Activated naive CD4-positive, alpha-beta T cell treated with anti-CD3 and anti-CD28 coated beads for 36 hours (primary cell): ENCODE results near the gene PHF19. TPM values are rescaled to one million over a fixed set of nuclear protein-coding genes. Genes with fewer than 3 reads are reported as not detected.

Experiments
- CTCF ChIA-PET: fragments of 350-600 bp; sonication (Branson Sonifier 250); formaldehyde crosslinking; loops from one replicate; lab custom pipeline; 2021; ENCODE audit warnings: antibody characterized with exemption; lab: Charles Lee
- DNase-seq: peaks from one replicate; pipeline ENCODE4 v3.0.0-alpha.2; 2020
- H3K27ac Mint-ChIP-seq: one replicate; pipeline ENCODE4 v1.8.0; 2021; ENCODE audit warnings: mild to moderate bottlenecking, mixed read lengths
- H3K27me3 Mint-ChIP-seq: one replicate; pipeline ENCODE4 v1.8.0; 2021; ENCODE audit warnings: low read depth, mixed read lengths
- H3K36me3 Mint-ChIP-seq: one replicate; pipeline ENCODE4 v1.8.0; 2021; ENCODE audit warnings: low read depth, mixed read lengths
- H3K4me1 Mint-ChIP-seq: one replicate; pipeline ENCODE4 v1.8.0; 2021; ENCODE audit warnings: low read depth, mixed read lengths
- H3K4me3 Mint-ChIP-seq: one replicate; pipeline ENCODE4 v1.8.0; 2021; ENCODE audit warnings: mild to moderate bottlenecking, moderate library complexity, mixed read lengths
- H3K9me3 Mint-ChIP-seq: one replicate; pipeline ENCODE4 v1.8.0; 2021; ENCODE audit warnings: mixed read lengths
- intact Hi-C: fragments of 100-400 bp; cut with micrococcal nuclease; formaldehyde crosslinking; loops from one replicate; pipeline ENCODE4 v1.15.1; 2023
- total RNA-seq, 2 experiments: library from RNA; stranded (reverse); gene quantifications; one replicate each; pipeline ENCODE4 v1.2.3, GENCODE V29; 2021

Gene PHF19
- total RNA-seq, 2 experiments from 2014 or later: 289 to 295 TPM

GRCh38 chr9:120910643-120911042, 33.7 kb upstream of the PHF19 start:
- intact Hi-C loops: loop anchor here (1.0 kb wide), 5 partner anchors 9 to 64 kb away; partner anchors contain the start of gene TRAF1
- no peaks in the 10 kb centered on the region for H3K27me3 Mint-ChIP-seq
- CTCF ChIA-PET: interaction anchor here (1.0 to 1.4 kb wide), 3 partner anchors 8 to 33 kb away, joined by 3 read pairs; no protein-coding TSS in a partner anchor
- DNase-seq: peak; percentile 70
- H3K36me3 Mint-ChIP-seq: peaks cover 86% of the 10 kb centered on the region
- peaks cover 86% of the 10 kb centered on the region for H3K4me1 Mint-ChIP-seq
- H3K4me3 Mint-ChIP-seq: peak overlapping the region; percentile 25
- H3K9me3 Mint-ChIP-seq: no peaks in the 10 kb centered on the region
- H3K27ac Mint-ChIP-seq: peak overlapping the region; percentile 94

GRCh38 chr9:120909904-120910303, 32.9 kb upstream of the PHF19 start:
- no peaks in the 10 kb centered on the region for H3K9me3 Mint-ChIP-seq
- peaks cover 91% of the 10 kb centered on the region for H3K36me3 Mint-ChIP-seq
- no peaks in the 10 kb centered on the region for H3K27me3 Mint-ChIP-seq
- intact Hi-C loops: loop anchor here (1.0 kb wide), 5 partner anchors 9 to 64 kb away; partner anchors contain the start of gene TRAF1
- peak overlapping the region; percentile 94 for H3K27ac Mint-ChIP-seq
- CTCF ChIA-PET: interaction anchor here (1.3 kb wide), 1 partner anchor 32 kb away, joined by 3 read pairs; no protein-coding TSS in a partner anchor
- no peak overlapping the region for H3K4me3 Mint-ChIP-seq
- DNase-seq: peak; percentile 89
- peaks cover 91% of the 10 kb centered on the region for H3K4me1 Mint-ChIP-seq

- Mint-ChIP-seq H3K27ac (peak overlapping the region; percentile 94), H3K27me3 (no peaks in the 10 kb centered on the region), H3K36me3 (peaks cover 74% of the 10 kb centered on the region), H3K4me1 (peaks cover 89% of the 10 kb centered on the region), H3K9me3 (no peaks in the 10 kb centered on the region), H3K4me3 (peak overlapping the region; percentile 10)
- intact Hi-C loops: loop anchor here (1.0 kb wide), 1 partner anchor 59 kb away; no protein-coding TSS in a partner anchor
- CTCF ChIA-PET: interaction anchor here (0.6 to 3.6 kb wide), 4 partner anchors 12 to 38 kb away, joined by 3 to 14 read pairs (median 4); no protein-coding TSS in a partner anchor
- peak; percentile 65 for DNase-seq
Observed at GRCh38 chr9:120905315-120906164, 28.6 kb upstream of the PHF19 start.

GRCh38 chr9:120904978-120905301, 28.0 kb upstream of the PHF19 start:
- intact Hi-C loops: loop anchor here (1.0 kb wide), 2 partner anchors 12 to 59 kb away; no protein-coding TSS in a partner anchor
- CTCF ChIA-PET: interaction anchor here (0.8 to 3.6 kb wide), 4 partner anchors 12 to 35 kb away, joined by 3 to 14 read pairs (median 4); no protein-coding TSS in a partner anchor
- Mint-ChIP-seq H3K4me3 (no peak overlapping the region), H3K27ac (peak overlapping the region; percentile 94), H3K9me3 (no peaks in the 10 kb centered on the region), H3K4me1 (peaks cover 89% of the 10 kb centered on the region), H3K36me3 (peaks cover 73% of the 10 kb centered on the region), H3K27me3 (no peaks in the 10 kb centered on the region)
- DNase-seq: peak; percentile 35

GRCh38 chr9:120904061-120904977, 27.3 kb upstream of the PHF19 start:
- Mint-ChIP-seq H3K27me3 (no peaks in the 10 kb centered on the region), H3K27ac (peak overlapping the region; percentile 94), H3K9me3 (no peaks in the 10 kb centered on the region), H3K4me1 (peaks cover 88% of the 10 kb centered on the region), H3K4me3 (no peak overlapping the region), H3K36me3 (peaks cover 71% of the 10 kb centered on the region)
- CTCF ChIA-PET: interaction anchor here (0.8 to 3.6 kb wide), 4 partner anchors 11 to 35 kb away, joined by 3 to 14 read pairs (median 4); no protein-coding TSS in a partner anchor
- DNase-seq: peak; percentile 83
- intact Hi-C loops: loop anchor here (1.0 kb wide), 1 partner anchor 11 kb away; no protein-coding TSS in a partner anchor

GRCh38 chr9:120902569-120903535, 25.9 kb upstream of the PHF19 start:
- peak overlapping the region; percentile 13 for H3K4me3 Mint-ChIP-seq
- CTCF ChIA-PET: interaction anchor here (0.6 to 3.6 kb wide), 8 partner anchors 9 to 147 kb away, joined by 3 to 14 read pairs (median 3); no protein-coding TSS in a partner anchor
- DNase-seq: peak; percentile 52

GRCh38 chr9:120901755-120902568, 25.0 kb upstream of the PHF19 start:
- intact Hi-C loops: no loop called here
- DNase-seq: peak; percentile 47
- Mint-ChIP-seq H3K4me1 (peaks cover 90% of the 10 kb centered on the region), H3K27ac (peak overlapping the region; percentile 94), H3K4me3 (peak overlapping the region; percentile 17), H3K27me3 (no peaks in the 10 kb centered on the region), H3K36me3 (peaks cover 55% of the 10 kb centered on the region), H3K9me3 (no peaks in the 10 kb centered on the region)
- CTCF ChIA-PET: interaction anchor here (0.6 to 3.6 kb wide), 8 partner anchors 10 to 146 kb away, joined by 3 to 14 read pairs (median 3); no protein-coding TSS in a partner anchor

More at GRCh38 chr9:120902569-120903535, 25.9 kb upstream of the PHF19 start:
- no peaks in the 10 kb centered on the region for H3K9me3 Mint-ChIP-seq
- H3K27me3 Mint-ChIP-seq: no peaks in the 10 kb centered on the region
- peaks cover 91% of the 10 kb centered on the region for H3K4me1 Mint-ChIP-seq
- intact Hi-C loops: no loop called here
- peaks cover 61% of the 10 kb centered on the region for H3K36me3 Mint-ChIP-seq
- H3K27ac Mint-ChIP-seq: peak overlapping the region; percentile 94

GRCh38 chr9:120900824-120901223, 23.8 kb upstream of the PHF19 start:
- CTCF ChIA-PET: interaction anchor here (0.8 to 1.5 kb wide), 2 partner anchors 22 to 35 kb away, joined by 3 read pairs; no protein-coding TSS in a partner anchor
- Mint-ChIP-seq H3K36me3 (peaks cover 48% of the 10 kb centered on the region), H3K4me1 (peaks cover 87% of the 10 kb centered on the region), H3K4me3 (no peak overlapping the region), H3K27ac (peak overlapping the region; percentile 94), H3K27me3 (no peaks in the 10 kb centered on the region), H3K9me3 (no peaks in the 10 kb centered on the region)
- DNase-seq: no peak
- intact Hi-C loops: no loop called here

GRCh38 chr9:120899490-120900068, 22.6 kb upstream of the PHF19 start:
- intact Hi-C loops: no loop called here
- H3K4me1 Mint-ChIP-seq: peaks cover 85% of the 10 kb centered on the region
- H3K27me3 Mint-ChIP-seq: no peaks in the 10 kb centered on the region
- no peak for DNase-seq
- H3K27ac Mint-ChIP-seq: peak overlapping the region; percentile 94
- CTCF ChIA-PET: interaction anchor here (0.6 to 1.5 kb wide), 5 partner anchors 25 to 297 kb away, joined by 3 to 4 read pairs (median 3); no protein-coding TSS in a partner anchor
- no peaks in the 10 kb centered on the region for H3K9me3 Mint-ChIP-seq
- no peak overlapping the region for H3K4me3 Mint-ChIP-seq
- peaks cover 36% of the 10 kb centered on the region for H3K36me3 Mint-ChIP-seq

- Mint-ChIP-seq H3K36me3 (peaks cover 32% of the 10 kb centered on the region), H3K9me3 (no peaks in the 10 kb centered on the region), H3K27me3 (no peaks in the 10 kb centered on the region), H3K4me3 (no peak overlapping the region), H3K4me1 (peaks cover 82% of the 10 kb centered on the region), H3K27ac (peak overlapping the region; percentile 94)
- CTCF ChIA-PET: no interaction called here
- intact Hi-C loops: no loop called here
- no peak for DNase-seq
Observed at GRCh38 chr9:120898396-120898795, 21.4 kb upstream of the PHF19 start.
